HFFc6 (cell line): ENCODE results near the gene ANKS1A. TPM values are rescaled to one million over a fixed set of nuclear protein-coding genes. Genes with fewer than 3 reads are reported as not detected.

Experiments
- DNase-seq: peaks from one replicate; pipeline ENCODE4 v3.0.0-alpha.2; 2018
- H3K27ac Mint-ChIP-seq: 2 replicates; pipeline ENCODE4 v1.8.0; 2020; ENCODE audit warnings: mild to moderate bottlenecking, mixed read lengths
- H3K27me3 Mint-ChIP-seq: 2 replicates; pipeline ENCODE4 v1.8.0; 2021; ENCODE audit warnings: mild to moderate bottlenecking, moderate library complexity, mixed read lengths; ENCODE audit not compliant: insufficient read depth
- H3K36me3 Mint-ChIP-seq: 2 replicates; pipeline ENCODE4 v1.8.0; 2021; ENCODE audit warnings: low read depth, mixed read lengths
- H3K4me1 Mint-ChIP-seq: 2 replicates; pipeline ENCODE4 v1.8.0; 2020; ENCODE audit warnings: low read depth, mixed read lengths
- H3K4me3 Mint-ChIP-seq: 2 replicates; pipeline ENCODE4 v1.8.0; 2020; ENCODE audit warnings: mild to moderate bottlenecking, moderate library complexity, mixed read lengths
- H3K9me3 Mint-ChIP-seq: 2 replicates; pipeline ENCODE4 v1.8.0; 2020; ENCODE audit warnings: mild to moderate bottlenecking, mixed read lengths
- CTCF ChIP-seq: fragments of 200-600 bp; sonication (generic); IDR thresholded peaks from 2 replicates; pipeline ENCODE4 v1.5.0; 2021; ENCODE audit warnings: antibody characterized with exemption, mild to moderate bottlenecking
- total RNA-seq, 6 experiments: library from RNA; stranded (reverse); fragmentation: NEBNext Ultra II Directional; extraction: Animal tissue kit (Norgen Biotek cat#: 25700); gene quantifications; 2 replicates in 1 of 6; 3 replicates in 5 of 6; pipeline ENCODE4 v1.2.3, GENCODE V29; 2021

Gene ANKS1A
- total RNA-seq, 6 experiments from 2014 or later, result 11.6 to 13.5 (median 13.1) TPM

- Mint-ChIP-seq H3K27ac (no peak overlapping the region), H3K4me3 (no peak overlapping the region), H3K9me3 (no peaks in the 10 kb centered on the region), H3K36me3 (peaks cover 4% of the 10 kb centered on the region; the same call in 1 of the 2 replicates), H3K4me1 (peaks cover 14% of the 10 kb centered on the region), H3K27me3 (no peaks in the 10 kb centered on the region; the same call in 1 of the 2 replicates)
- no peak for TF ChIP-seq CTCF
- DNase-seq, result no peak
These were observed 173.9 kb downstream of the ANKS1A start for GRCh38 chr6:35062676-35063574.

DNA sequence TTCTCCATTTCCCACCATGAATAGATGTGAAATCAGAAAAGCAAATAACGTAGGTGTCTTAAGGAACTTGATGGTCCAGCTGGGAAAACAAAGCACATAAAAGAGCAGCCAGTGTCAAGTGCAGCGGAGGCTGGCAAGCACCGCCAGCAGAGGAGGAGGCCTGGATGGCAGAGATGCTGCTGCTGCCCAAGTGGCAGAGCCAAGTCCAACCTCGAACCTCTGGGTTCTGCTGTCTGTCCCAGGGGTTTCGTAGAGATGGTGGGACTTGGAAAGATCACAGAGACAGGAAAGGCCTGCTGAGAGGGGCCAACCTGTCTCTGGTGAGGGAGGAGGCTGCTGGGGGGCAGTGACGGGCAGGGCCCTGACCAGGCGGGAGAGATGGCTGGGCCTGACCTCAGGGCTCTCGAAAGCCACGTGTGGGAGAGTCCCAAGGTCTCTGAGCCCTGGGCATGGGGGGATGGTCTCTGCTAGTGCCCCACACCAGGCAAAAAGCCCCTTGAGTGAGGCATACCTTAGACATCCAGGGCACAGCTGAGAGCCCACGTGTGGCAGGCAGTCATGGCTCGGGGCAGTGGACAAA, 174.7 kb downstream of the ANKS1A start:
- no peaks in the 10 kb centered on the region for H3K9me3 Mint-ChIP-seq
- H3K27ac Mint-ChIP-seq, result no peak overlapping the region
- DNase-seq, result no peak

DNA sequence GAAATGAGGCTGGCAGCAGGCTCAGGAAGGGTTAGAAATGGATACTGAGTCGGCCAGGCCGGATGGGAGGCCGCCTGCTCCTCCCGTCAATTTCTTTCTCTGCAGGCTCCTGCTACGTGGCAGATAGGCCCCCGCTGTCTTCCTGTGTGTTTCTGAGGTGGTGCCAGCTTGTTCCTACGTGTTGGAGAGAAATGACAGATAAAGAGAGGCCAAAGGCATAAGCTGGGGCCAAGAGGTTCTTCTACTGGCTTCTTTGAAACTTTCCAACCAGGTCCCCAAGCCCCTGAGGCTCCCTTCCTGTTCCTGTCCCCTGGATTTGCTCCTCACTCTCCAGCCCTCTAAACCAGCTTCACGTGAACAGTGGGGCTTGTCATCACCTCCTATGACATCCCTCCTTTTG, 175.2 kb downstream of the ANKS1A start:
- Mint-ChIP-seq H3K27ac (no peak overlapping the region), H3K36me3 (no peaks in the 10 kb centered on the region), H3K27me3 (no peaks in the 10 kb centered on the region; the same call in 1 of the 2 replicates), H3K4me3 (no peak overlapping the region), H3K9me3 (no peaks in the 10 kb centered on the region), H3K4me1 (peaks cover 14% of the 10 kb centered on the region)
- TF ChIP-seq CTCF, result no peak
- no peak for DNase-seq

More for the DNA sequence above, 174.7 kb downstream of the ANKS1A start:
- no peaks in the 10 kb centered on the region; the same call in 1 of the 2 replicates for H3K27me3 Mint-ChIP-seq
- peaks cover 14% of the 10 kb centered on the region for H3K4me1 Mint-ChIP-seq
- TF ChIP-seq CTCF, result no peak
- H3K4me3 Mint-ChIP-seq, result no peak overlapping the region
- peaks cover under 1% of the 10 kb centered on the region; the same call in 1 of the 2 replicates for H3K36me3 Mint-ChIP-seq

DNA sequence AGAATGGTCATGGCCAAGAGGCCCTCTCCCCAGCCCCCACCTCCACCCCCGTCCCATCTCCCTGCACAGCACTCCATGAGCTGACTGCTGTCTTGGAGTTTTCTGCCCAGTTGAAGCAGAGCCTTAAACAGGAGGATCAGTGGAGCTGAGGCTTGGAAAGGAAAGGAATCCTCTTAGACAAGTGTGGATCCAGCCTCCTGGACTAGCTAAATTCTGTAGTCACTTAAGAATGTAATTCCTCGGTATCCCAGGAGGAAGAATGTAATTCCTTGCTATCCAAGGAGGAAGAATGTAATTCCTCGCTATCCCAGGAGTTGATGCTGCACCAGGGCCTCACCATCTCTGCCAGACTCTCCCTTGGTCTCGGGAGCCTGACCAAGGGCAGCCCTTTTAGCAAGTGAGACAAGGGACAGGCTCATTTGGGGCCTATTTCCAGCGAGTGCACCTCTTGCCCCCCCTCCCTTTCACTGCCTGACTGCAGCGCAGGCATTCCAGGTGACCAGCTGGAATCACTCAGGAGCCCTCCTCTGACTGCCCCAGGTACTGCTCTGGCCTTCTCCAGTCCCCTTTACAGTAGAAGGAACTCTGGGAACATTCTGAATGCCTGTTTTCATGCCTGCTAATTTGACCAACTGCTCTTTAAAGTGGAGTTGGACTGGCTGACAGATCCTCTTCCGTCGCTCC, 175.8 kb downstream of the ANKS1A start:
- Mint-ChIP-seq H3K27me3 (no peaks in the 10 kb centered on the region; the same call in 1 of the 2 replicates), H3K36me3 (no peaks in the 10 kb centered on the region), H3K27ac (no peak overlapping the region), H3K4me3 (no peak overlapping the region), H3K9me3 (no peaks in the 10 kb centered on the region), H3K4me1 (peaks cover 14% of the 10 kb centered on the region)
- no peak for DNase-seq
- no peak for TF ChIP-seq CTCF

GRCh38 chr6:35065441-35065800, 176.4 kb downstream of the ANKS1A start:
- no peak for TF ChIP-seq CTCF
- no peak for DNase-seq
- Mint-ChIP-seq H3K4me3 (no peak overlapping the region), H3K27me3 (no peaks in the 10 kb centered on the region; the same call in 1 of the 2 replicates), H3K36me3 (no peaks in the 10 kb centered on the region), H3K9me3 (no peaks in the 10 kb centered on the region), H3K27ac (no peak overlapping the region), H3K4me1 (peaks cover 14% of the 10 kb centered on the region)
